CD4-positive, alpha-beta T cell treated with Interleukin-1 beta for 1 hour (primary cell): ENCODE results near the gene HCRTR1.

Experiments used
- DNase-seq, 2 donors: peaks; one replicate each; pipeline ENCODE4 v3.0.0-alpha.2; 2020 to 2022

Gene HCRTR1

GRCh38 chr1:31626223-31627207 is 9.0 kb downstream of the HCRTR1 start:
- no peak for DNase-seq

- no peak for DNase-seq
Measured at GRCh38 chr1:31627301-31627929, 9.9 kb downstream of the HCRTR1 start.

GRCh38 chr1:31627930-31628559 is 10.6 kb downstream of the HCRTR1 start:
- no peak for DNase-seq

- no peak for DNase-seq
Measured at GRCh38 chr1:31628931-31629556, 11.6 kb downstream of the HCRTR1 start.

- no peak for DNase-seq
Measured at GRCh38 chr1:31632649-31633048, 15.2 kb downstream of the HCRTR1 start.

GRCh38 chr1:31633117-31633516 is 15.6 kb downstream of the HCRTR1 start:
- DNase-seq, result no peak

GRCh38 chr1:31637915-31638673 is 20.6 kb downstream of the HCRTR1 start:
- DNase-seq, result no peak

- DNase-seq, result no peak
Measured at GRCh38 chr1:31639543-31639942, 22.1 kb downstream of the HCRTR1 start.

GRCh38 chr1:31640179-31640578 is 22.7 kb downstream of the HCRTR1 start:
- no peak for DNase-seq

GRCh38 chr1:31640964-31641363 is 23.5 kb downstream of the HCRTR1 start:
- no peak for DNase-seq

GRCh38 chr1:31642366-31642765 is 24.9 kb downstream of the HCRTR1 start:
- DNase-seq, result no peak

GRCh38 chr1:31642897-31643296 is 25.4 kb downstream of the HCRTR1 start:
- DNase-seq, result no peak

GRCh38 chr1:31643976-31644559 is 26.6 kb downstream of the HCRTR1 start:
- peak in 1 of 2 donors; percentile 78 for DNase-seq

GRCh38 chr1:31644560-31645273 is 27.2 kb downstream of the HCRTR1 start, which contains the start of gene PEF1:
TSS of gene PEF1 (minus strand) at chr1:31644876. CDS start at chr1:31644864, 12 bp downstream.
- peak; percentile 98 to 99 for DNase-seq

- DNase-seq, result no peak
Measured at GRCh38 chr1:31645274-31645568, 27.7 kb downstream of the HCRTR1 start.

- no peak for DNase-seq
Measured at GRCh38 chr1:31646259-31646960, 28.9 kb downstream of the HCRTR1 start.

- no peak for DNase-seq
Measured at GRCh38 chr1:31647106-31647505, 29.6 kb downstream of the HCRTR1 start.

GRCh38 chr1:31648190-31648589 is 30.7 kb downstream of the HCRTR1 start:
- no peak for DNase-seq

GRCh38 chr1:31648641-31649357 is 31.3 kb downstream of the HCRTR1 start:
- DNase-seq, result no peak
